HG03354 (cell line): Measurements from ENCODE around the gene RPL5.
A peak's percentile ranks its signal among the peaks of the same experiment; 100 is the strongest.

Experiments used
- ATAC-seq: cut with Tn5 transposase; IDR thresholded peaks from one replicate; pipeline ENCODE4 v1.9.1; 2021; ENCODE audit warnings: mild to moderate bottlenecking; ENCODE audit not compliant: unreplicated experiment, poor library complexity, severe bottlenecking

Gene RPL5

GRCh38 chr1:92817986-92818764 lies 13.7 kb upstream of the RPL5 start:
- peak; percentile 95 for ATAC-seq

- no peak for ATAC-seq
Measured at GRCh38 chr1:92820024-92820423, 11.8 kb upstream of the RPL5 start.

- ATAC-seq = no peak
Measured at GRCh38 chr1:92820551-92820950, 11.3 kb upstream of the RPL5 start.

- no peak for ATAC-seq
Measured at GRCh38 chr1:92822879-92823278, 9.0 kb upstream of the RPL5 start.

GRCh38 chr1:92826792-92827191 lies 5.0 kb upstream of the RPL5 start:
- no peak for ATAC-seq

- no peak for ATAC-seq
Measured at GRCh38 chr1:92831368-92831761, 475 bp upstream of the RPL5 start.

- peak; percentile 3 for ATAC-seq
Measured at GRCh38 chr1:92832537-92833114, 786 bp downstream of the RPL5 start.

GRCh38 chr1:92833840-92834239 lies 2.0 kb downstream of the RPL5 start:
- no peak for ATAC-seq

- ATAC-seq = no peak
Measured at GRCh38 chr1:92834617-92835016, 2.8 kb downstream of the RPL5 start.

GRCh38 chr1:92837062-92837461 lies 5.2 kb downstream of the RPL5 start:
- ATAC-seq = no peak

GRCh38 chr1:92838519-92838918 lies 6.7 kb downstream of the RPL5 start:
- ATAC-seq = no peak

GRCh38 chr1:92839442-92839841 lies 7.6 kb downstream of the RPL5 start:
- no peak for ATAC-seq

GRCh38 chr1:92840600-92840999 lies 8.8 kb downstream of the RPL5 start:
- ATAC-seq = no peak

- no peak for ATAC-seq
Measured at GRCh38 chr1:92842082-92843045, 10.5 kb downstream of the RPL5 start.

GRCh38 chr1:92843046-92843423 lies 11.2 kb downstream of the RPL5 start:
- no peak for ATAC-seq

- no peak for ATAC-seq
Measured at GRCh38 chr1:92843429-92844352, 11.9 kb downstream of the RPL5 start.

- no peak for ATAC-seq
Measured at GRCh38 chr1:92844439-92844838, 12.6 kb downstream of the RPL5 start.

GRCh38 chr1:92845908-92846307 lies 14.1 kb downstream of the RPL5 start:
- no peak for ATAC-seq

GRCh38 chr1:92848201-92848600 lies 16.4 kb downstream of the RPL5 start:
- no peak for ATAC-seq

GRCh38 chr1:92850019-92850418 lies 18.2 kb downstream of the RPL5 start:
- ATAC-seq = no peak
